Activated naive CD4-positive, alpha-beta T cell treated with anti-CD3 and anti-CD28 coated beads, Interleukin-2, amount 10 ng/mL, durations not matched to agents 7 days and 5 days (primary cell): ENCODE measurements around the gene IMMT.

Experiments used
- CTCF ChIA-PET: fragments of 350-600 bp; sonication (Branson Sonifier 250); formaldehyde crosslinking; loops from one replicate; lab custom pipeline; 2021; ENCODE audit warnings: antibody characterized with exemption; lab: Charles Lee
- DNase-seq: peaks from one replicate; pipeline ENCODE4 v3.0.0-alpha.2; 2020
- H3K27ac Mint-ChIP-seq: one replicate; pipeline ENCODE4 v1.8.0; 2021; ENCODE audit warnings: mild to moderate bottlenecking, moderate library complexity, mixed read lengths
- H3K27me3 Mint-ChIP-seq: one replicate; pipeline ENCODE4 v1.8.0; 2021; ENCODE audit warnings: mild to moderate bottlenecking, mixed read lengths
- H3K36me3 Mint-ChIP-seq: one replicate; pipeline ENCODE4 v1.8.0; 2021; ENCODE audit warnings: mixed read lengths
- H3K4me1 Mint-ChIP-seq: one replicate; pipeline ENCODE4 v1.8.0; 2021; ENCODE audit warnings: mixed read lengths
- H3K4me3 Mint-ChIP-seq: one replicate; pipeline ENCODE4 v1.8.0; 2021; ENCODE audit warnings: mild to moderate bottlenecking, moderate library complexity, mixed read lengths
- H3K9me3 Mint-ChIP-seq: one replicate; pipeline ENCODE4 v1.8.0; 2021; ENCODE audit warnings: mixed read lengths

Gene IMMT

DNA sequence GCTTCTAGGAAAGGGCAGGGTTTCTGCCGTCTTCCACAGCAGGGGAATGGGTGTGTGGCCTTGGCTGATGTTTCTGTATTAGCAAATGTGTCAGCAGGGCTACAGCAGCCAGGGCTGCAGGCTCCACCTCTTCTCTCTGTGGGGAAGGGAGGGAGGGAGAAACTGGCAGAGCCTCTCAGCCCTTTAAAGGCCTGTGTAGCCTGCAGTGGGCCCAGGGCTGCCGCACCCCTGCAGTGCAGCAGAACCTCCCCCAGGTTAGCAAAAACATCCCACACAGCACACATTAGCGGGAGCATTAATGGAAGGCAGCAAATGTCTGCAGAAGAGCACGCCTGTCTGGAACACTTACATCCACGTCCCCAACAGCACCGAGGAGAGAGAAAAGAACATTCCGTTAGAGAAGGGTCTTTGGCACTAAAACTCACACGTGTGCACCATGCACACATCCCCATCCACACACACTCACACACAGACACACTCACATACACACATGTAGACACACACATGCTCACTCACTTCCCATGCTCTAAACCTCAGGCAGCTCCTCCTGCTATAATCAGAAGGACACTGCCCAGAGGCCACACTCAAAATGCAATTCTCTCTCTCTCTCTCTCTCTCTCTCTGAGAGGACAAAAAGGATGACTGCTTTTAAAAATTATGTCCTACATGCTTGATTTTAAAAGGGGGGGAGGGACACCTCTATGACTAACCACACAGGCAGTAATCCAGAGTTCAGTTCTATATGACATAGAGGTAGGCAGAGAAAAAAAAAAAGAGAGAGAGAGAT lies 28.1 kb upstream of the IMMT start:
- no peaks in the 10 kb centered on the region for H3K36me3 Mint-ChIP-seq
- H3K27me3 Mint-ChIP-seq = peaks cover 3% of the 10 kb centered on the region
- DNase-seq = no peak
- H3K4me3 Mint-ChIP-seq = no peak overlapping the region
- CTCF ChIA-PET = interaction anchor here (0.6 to 3.7 kb wide), 3 partner anchors 74 to 143 kb away, joined by 3 to 45 read pairs (median 6); no protein-coding TSS in a partner anchor
- H3K4me1 Mint-ChIP-seq = peaks cover 47% of the 10 kb centered on the region
- H3K27ac Mint-ChIP-seq = peak overlapping the region; percentile 30
- no peaks in the 10 kb centered on the region for H3K9me3 Mint-ChIP-seq

DNA sequence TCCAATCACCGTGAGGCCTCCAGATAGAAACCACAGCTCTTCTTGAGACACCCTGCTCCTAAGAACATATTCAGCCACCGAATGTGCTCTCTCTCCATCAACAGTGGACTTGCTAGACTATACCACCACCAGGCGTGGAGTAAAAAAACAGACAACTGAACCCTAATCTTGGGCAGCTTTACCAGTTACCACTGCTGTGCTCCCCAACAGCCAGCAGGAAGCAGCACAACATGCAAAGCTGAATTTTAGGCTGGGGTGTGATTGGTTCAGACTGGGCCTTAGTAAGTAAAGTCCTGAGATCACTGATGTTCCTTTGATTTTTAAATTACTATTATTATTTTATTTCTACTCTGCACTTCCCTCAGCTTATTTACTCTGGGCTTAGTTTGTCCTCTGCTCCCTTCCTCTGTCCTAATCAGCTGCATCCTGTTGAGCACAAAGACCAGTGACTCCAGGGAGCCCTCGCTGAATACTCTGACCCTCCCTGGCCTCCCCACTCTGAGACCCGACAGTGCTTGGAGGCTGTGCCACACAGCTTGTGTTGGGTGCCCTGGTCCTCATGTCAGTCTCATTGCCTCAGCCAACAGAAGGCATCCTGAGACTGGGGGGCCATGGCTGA lies 25.9 kb upstream of the IMMT start:
- Mint-ChIP-seq H3K27me3 (no peaks in the 10 kb centered on the region), H3K9me3 (peaks cover 7% of the 10 kb centered on the region), H3K36me3 (peaks cover 7% of the 10 kb centered on the region), H3K27ac (peak overlapping the region; percentile 28), H3K4me1 (peaks cover 60% of the 10 kb centered on the region), H3K4me3 (no peak overlapping the region)
- CTCF ChIA-PET = interaction anchor here (0.6 to 3.7 kb wide), 36 partner anchors 8 to 401 kb away, joined by 3 to 56 read pairs (median 4); partner anchors contain the start of genes KDM3A and REEP1
- DNase-seq = peak; percentile 77

DNA sequence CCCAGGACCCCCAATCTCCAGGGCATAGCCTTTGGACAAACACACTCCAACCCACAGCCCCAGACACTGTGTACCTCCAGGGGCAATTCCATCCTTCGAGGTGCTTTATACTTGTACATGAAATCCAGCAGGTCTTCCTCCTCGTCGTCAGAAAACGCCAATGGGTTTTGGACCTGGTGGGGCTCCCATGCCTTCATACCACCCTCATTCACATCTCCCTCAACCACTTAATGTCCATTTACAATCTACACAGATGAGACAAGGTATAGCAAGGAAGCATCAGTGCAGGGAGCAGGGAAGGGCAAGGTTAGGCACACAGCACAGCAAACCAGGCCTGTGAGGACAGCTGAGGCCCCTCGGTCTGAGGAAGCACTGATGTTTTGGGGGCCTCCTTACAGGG lies 24.6 kb upstream of the IMMT start:
- Mint-ChIP-seq H3K27me3 (no peaks in the 10 kb centered on the region), H3K4me1 (peaks cover 48% of the 10 kb centered on the region), H3K9me3 (peaks cover 7% of the 10 kb centered on the region), H3K27ac (no peak overlapping the region), H3K36me3 (peaks cover 7% of the 10 kb centered on the region), H3K4me3 (no peak overlapping the region)
- CTCF ChIA-PET = interaction anchor here (1.6 to 3.7 kb wide), 5 partner anchors 12 to 147 kb away, joined by 4 to 56 read pairs (median 11); no protein-coding TSS in a partner anchor
- no peak for DNase-seq

DNA sequence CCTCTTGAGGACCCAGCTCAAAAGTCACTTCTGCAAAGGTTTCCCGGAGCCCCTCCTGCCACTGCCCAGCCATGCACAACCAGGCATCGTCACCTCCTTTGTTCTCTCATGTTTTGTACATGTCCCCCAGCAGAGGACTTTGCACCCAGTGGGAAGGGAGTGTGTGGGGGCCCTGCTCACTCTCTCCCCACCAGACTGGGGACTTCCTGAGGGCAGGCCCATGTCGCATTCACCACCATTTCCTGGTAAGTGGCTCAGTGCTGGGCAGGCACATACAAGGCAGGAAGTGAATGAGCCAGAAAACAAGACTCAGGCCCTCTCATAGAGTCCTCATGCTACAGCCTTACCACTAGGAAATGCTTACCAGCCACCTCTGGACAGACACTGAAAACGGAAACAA lies 22.9 kb upstream of the IMMT start:
- Mint-ChIP-seq H3K27ac (no peak overlapping the region), H3K9me3 (peaks cover 7% of the 10 kb centered on the region)
- CTCF ChIA-PET = no interaction called here

DNA sequence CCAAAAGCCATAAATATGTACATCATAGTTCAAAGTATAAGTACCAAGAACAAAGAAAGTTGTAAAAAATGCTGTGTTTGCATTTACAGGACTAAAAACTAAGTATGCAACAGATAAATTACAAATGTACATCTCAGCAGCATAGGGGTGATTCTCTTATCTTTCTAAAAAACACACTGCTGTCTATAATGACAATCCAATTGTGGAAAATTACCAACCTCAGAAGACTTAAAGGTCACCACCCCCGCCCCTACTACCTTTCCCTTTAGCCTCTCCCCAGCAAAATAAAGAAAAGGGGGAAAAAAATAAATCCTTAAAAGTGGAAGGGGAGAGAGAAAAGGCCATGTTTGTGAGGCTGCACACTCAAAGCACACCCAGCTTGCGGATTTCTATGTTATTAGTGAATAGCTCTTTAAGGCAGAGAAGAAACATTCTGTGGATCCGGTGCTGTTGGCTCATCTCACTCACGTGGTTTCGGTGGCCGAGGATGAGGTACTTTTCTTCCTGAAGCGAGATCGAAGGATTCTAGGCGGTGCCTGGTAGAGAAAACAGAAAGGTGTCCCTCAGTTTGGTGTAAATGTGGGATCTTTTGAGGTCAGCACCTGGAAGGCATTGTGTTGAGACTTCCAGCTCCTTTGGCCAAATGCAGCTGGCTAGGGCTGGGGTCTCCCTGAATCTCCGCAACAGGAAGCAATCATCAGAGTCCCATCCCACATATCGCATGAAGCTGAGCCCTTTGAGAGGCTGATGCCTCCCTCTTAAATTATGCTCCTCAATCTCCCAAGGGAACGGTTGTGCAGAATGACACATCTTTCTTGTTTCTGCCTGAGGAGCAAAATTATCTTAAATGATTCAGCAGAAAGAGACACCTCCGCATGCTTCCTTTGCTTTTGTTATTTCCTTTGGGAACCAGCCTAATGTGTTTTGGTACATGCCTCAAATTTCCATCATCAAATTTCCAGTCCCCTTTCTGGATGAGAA lies 21.6 kb upstream of the IMMT start:
- DNase-seq = no peak
- Mint-ChIP-seq H3K27me3 (no peaks in the 10 kb centered on the region), H3K36me3 (peaks cover 30% of the 10 kb centered on the region), H3K9me3 (peaks cover 7% of the 10 kb centered on the region), H3K27ac (no peak overlapping the region), H3K4me3 (no peak overlapping the region), H3K4me1 (peaks cover 40% of the 10 kb centered on the region)
- CTCF ChIA-PET = no interaction called here

More for the DNA sequence above, 22.9 kb upstream of the IMMT start:
- DNase-seq = no peak
- Mint-ChIP-seq H3K4me1 (peaks cover 40% of the 10 kb centered on the region), H3K27me3 (no peaks in the 10 kb centered on the region), H3K36me3 (peaks cover 22% of the 10 kb centered on the region), H3K4me3 (no peak overlapping the region)

DNA sequence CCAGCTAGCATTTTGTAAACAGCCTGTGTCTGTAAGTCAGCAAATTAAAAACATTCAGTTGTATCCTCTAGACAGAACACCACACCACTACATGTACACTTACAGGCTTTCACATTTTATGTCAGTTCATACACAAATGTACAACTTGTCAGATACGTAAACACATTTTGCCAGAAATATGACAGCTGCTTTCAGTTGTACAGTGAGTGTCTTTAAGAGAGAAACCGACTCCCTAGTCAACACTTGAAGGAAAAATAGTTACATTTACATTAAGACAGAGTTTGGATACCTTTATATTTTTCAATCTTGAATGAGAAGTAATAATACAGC lies 19.2 kb upstream of the IMMT start:
- DNase-seq = no peak
- Mint-ChIP-seq H3K4me3 (no peak overlapping the region), H3K36me3 (peaks cover 49% of the 10 kb centered on the region), H3K9me3 (peaks cover 7% of the 10 kb centered on the region), H3K27me3 (no peaks in the 10 kb centered on the region), H3K4me1 (peaks cover 23% of the 10 kb centered on the region), H3K27ac (no peak overlapping the region)
- CTCF ChIA-PET = no interaction called here

DNA sequence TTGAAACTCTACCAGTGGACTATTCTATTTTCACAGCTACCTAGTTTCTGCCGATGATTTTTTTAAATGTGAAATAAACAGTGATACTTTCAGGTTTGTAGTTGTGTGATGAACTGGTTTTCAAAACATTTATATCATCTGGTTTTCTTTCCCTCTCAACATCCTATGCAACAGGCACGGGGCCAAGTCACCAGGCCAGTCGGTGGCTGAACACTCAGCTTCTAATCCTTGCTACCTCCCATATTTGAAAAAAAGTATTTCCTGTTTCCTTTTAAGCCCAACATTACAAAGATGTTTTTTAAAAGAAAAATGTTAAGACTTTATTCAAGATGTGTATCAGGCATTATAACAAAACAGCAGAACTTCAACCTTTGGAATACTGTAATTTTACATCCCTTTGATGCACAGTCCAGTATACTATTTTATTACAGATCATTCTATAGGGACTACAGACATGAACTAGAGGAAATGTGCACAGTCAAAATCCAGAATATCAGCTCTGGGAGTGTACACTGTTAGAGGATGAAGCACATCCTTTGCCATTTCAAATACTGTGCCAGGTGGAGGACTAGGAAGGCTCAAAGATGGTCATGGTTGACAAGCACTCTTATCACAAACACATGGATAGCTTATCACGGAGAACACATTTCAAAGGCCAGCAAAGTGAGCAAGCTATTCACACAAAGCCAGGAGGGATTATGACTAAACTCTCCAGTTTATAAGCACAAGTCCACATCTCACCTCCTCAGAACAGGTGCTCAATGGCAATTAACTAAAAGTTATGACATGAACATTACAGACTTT lies 18.6 kb upstream of the IMMT start:
- Mint-ChIP-seq H3K27me3 (no peaks in the 10 kb centered on the region), H3K4me1 (peaks cover 23% of the 10 kb centered on the region), H3K27ac (no peak overlapping the region), H3K9me3 (peaks cover 7% of the 10 kb centered on the region), H3K36me3 (peaks cover 53% of the 10 kb centered on the region), H3K4me3 (no peak overlapping the region)
- CTCF ChIA-PET = interaction anchor here (1.6 kb wide), 1 partner anchor 7 kb away, joined by 4 read pairs; no protein-coding TSS in a partner anchor
- DNase-seq = no peak

DNA sequence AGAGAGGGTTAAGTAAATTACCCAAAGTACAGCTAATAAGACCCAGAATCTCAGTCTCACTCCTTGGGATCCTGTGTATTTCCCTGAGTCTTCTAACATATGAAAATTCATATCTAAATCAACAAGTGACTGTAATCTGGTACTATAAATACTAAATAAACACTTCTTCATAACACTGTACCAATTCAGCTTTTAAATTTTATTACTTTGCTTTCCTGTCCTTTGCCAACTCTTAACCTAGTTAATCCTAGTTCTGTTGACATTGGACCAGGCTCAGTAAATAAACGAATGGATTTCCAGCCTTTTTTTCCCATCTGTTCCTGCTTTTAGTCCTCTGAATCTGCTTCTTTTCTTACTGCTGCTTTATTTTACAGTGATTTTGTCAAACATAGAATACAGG lies 17.8 kb upstream of the IMMT start:
- CTCF ChIA-PET = interaction anchor here (1.6 kb wide), 1 partner anchor 8 kb away, joined by 4 read pairs; no protein-coding TSS in a partner anchor
- Mint-ChIP-seq H3K27ac (no peak overlapping the region), H3K36me3 (peaks cover 57% of the 10 kb centered on the region)

DNA sequence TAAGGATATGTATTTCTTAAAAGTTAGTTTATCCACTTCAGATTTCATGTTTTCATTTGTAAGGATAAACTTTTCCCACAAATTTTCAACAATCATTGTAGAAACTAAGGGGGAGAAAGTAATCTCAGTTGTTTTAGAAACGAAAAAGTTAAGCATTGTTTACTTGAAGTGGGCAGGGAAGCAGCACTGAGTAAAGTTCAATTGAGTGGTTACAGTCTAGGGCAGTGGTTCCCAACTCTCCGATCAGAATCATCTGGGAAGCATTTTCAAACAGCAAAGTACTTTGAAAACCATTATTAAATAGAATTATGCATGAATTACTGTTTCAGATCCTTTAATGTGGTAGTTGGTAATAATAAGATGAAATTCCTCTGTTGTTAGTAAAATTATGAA lies 16.5 kb upstream of the IMMT start:
- no peaks in the 10 kb centered on the region for H3K9me3 Mint-ChIP-seq
- H3K4me3 Mint-ChIP-seq = no peak overlapping the region
- H3K36me3 Mint-ChIP-seq = peaks cover 59% of the 10 kb centered on the region
- peaks cover 3% of the 10 kb centered on the region for H3K4me1 Mint-ChIP-seq
- H3K27ac Mint-ChIP-seq = no peak overlapping the region
- no peaks in the 10 kb centered on the region for H3K27me3 Mint-ChIP-seq
- CTCF ChIA-PET = no interaction called here
- DNase-seq = no peak

More for the DNA sequence above, 17.8 kb upstream of the IMMT start:
- Mint-ChIP-seq H3K27me3 (no peaks in the 10 kb centered on the region), H3K9me3 (peaks cover 4% of the 10 kb centered on the region), H3K4me3 (no peak overlapping the region), H3K4me1 (peaks cover 14% of the 10 kb centered on the region)
- no peak for DNase-seq

DNA sequence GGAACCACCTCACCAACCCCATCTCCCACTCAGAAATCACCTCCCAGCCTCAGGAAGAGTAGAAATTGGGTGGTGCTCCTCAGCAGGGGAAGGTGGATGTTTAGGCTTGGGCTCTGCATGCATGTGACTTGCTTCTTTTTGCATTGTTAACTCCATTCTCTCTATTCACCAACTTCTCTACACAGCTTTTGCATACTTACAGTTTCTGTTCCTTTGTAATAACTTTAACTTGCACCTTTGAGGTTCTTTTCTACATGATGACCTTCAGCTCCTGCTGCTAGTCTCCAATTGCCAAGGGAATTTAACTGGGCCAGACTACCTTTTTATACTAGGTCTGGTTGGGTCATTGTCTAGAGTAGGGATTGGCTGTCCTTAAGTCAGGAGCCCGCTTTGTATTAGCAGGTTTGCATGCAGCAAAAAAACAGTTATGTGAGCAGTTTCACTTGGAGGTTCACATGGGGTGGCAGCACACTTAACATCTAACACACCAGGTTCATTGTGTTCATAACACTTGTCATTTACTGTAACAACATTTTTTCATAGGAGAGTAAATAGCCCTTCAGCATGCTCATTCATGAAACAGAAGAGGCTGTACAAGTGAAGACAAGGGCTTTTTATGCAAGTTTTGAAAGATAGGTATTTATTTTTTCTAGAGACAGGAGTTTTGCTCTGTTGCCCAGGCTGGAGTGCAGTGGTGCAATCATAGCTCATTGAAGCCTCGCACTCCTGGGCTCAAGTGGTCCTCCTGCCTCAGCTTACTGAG lies 16.0 kb upstream of the IMMT start:
- CTCF ChIA-PET = interaction anchor here (0.9 kb wide), 1 partner anchor 10 kb away, joined by 3 read pairs; no protein-coding TSS in a partner anchor
- DNase-seq = no peak
- Mint-ChIP-seq H3K4me3 (no peak overlapping the region), H3K9me3 (no peaks in the 10 kb centered on the region), H3K36me3 (peaks cover 65% of the 10 kb centered on the region), H3K27ac (no peak overlapping the region), H3K27me3 (no peaks in the 10 kb centered on the region), H3K4me1 (no peaks in the 10 kb centered on the region)

DNA sequence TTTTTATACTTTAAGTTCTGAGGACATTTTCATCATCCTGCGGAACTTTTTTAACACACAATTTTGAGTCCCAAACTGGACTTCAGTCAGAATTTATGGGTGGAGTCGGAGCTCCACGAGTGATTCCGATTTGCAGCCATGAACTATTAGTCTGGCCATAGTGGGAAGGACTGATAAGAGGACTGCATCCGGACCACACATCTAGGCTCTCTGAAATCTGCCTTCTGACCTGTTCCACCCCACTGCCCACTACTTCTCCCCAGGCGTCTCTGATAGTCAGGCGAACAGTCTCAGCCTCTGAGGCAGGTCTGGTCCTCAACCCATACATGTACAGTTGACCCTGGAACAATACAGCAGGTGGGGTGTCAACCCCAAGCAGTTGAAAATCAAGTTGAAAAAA lies 9.2 kb upstream of the IMMT start:
- Mint-ChIP-seq H3K36me3 (peaks cover 30% of the 10 kb centered on the region), H3K4me3 (no peak overlapping the region), H3K27me3 (no peaks in the 10 kb centered on the region), H3K9me3 (no peaks in the 10 kb centered on the region), H3K27ac (no peak overlapping the region), H3K4me1 (peaks cover 34% of the 10 kb centered on the region)
- CTCF ChIA-PET = interaction anchor here (0.7 to 0.9 kb wide), 2 partner anchors 17 to 379 kb away, joined by 4 to 5 read pairs; no protein-coding TSS in a partner anchor
- no peak for DNase-seq

DNA sequence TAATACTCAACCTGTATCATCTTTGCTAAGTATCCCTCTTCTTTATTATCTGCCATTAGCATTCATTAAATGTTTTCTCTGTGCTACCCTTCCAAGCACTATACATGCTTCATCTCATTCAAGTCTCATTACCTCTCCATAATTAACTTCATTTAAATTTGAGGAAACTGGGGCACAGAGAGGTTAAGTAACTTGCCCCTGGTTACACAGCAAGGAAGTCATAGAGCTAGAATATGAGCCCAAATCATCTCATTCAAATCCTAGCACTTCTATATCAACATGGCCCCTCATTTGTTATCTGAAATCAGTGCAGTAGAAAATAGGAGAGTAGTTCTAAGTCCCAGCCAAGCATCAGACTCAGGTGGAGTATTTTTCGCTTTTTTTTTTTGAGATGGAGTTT lies 8.4 kb upstream of the IMMT start:
- no peak for DNase-seq
- no peaks in the 10 kb centered on the region for H3K9me3 Mint-ChIP-seq
- no peak overlapping the region for H3K4me3 Mint-ChIP-seq
- H3K36me3 Mint-ChIP-seq = peaks cover 24% of the 10 kb centered on the region
- H3K27ac Mint-ChIP-seq = no peak overlapping the region
- CTCF ChIA-PET = interaction anchor here (0.6 to 0.9 kb wide), 3 partner anchors 18 to 380 kb away, joined by 4 to 6 read pairs (median 5); no protein-coding TSS in a partner anchor
- peaks cover 39% of the 10 kb centered on the region for H3K4me1 Mint-ChIP-seq
- no peaks in the 10 kb centered on the region for H3K27me3 Mint-ChIP-seq
